ENCODE measurements around the gene HDAC9.

HDAC9 gene

DNA sequence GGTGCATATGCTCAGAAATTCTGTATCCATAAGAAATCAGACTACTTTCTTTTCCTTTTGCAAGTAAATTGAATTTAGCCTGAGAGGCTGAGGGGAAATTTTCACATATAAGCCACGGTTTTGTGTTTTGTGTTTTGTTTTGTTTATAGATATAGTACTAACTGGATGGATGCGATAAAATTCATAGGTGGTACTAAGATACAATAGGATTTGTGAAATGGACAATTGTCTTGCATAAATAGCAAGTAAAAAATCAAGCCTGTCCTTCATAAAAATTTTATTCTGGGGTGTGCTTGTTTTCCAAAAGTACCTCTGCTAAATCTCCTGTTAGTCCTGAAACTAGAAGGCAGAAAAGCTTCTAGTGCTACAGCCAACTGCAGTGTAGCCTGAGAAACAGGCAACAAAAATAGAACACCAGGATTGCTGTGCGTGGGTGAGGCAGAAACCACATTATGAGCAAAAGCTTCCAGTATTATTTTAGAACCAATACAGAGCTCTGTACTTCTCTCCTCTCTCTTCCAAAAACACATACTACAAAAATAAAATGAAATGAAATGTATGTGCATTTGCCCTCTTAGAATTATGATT, 634 bp upstream of the HDAC9 start:
- DNase-seq = no peak

DNA sequence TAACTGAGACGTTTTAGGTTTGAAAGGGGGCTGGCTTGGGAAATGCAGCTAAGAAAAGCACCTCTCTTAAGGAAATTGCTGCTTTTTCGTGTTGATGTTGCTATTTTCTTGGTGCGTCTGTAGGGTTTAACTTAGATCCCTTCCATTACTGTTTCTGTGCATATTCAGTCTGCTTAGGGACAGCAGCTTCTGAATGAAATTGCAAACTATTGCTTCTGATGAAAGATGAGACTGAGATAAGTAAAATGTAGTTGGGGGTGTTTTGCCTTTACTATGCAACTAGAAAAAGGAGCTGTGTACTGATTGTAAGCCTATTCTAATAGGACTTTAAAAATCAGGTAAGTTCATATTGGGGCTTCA, 772 bp downstream of the HDAC9 start:
- DNase-seq = no peak

DNA sequence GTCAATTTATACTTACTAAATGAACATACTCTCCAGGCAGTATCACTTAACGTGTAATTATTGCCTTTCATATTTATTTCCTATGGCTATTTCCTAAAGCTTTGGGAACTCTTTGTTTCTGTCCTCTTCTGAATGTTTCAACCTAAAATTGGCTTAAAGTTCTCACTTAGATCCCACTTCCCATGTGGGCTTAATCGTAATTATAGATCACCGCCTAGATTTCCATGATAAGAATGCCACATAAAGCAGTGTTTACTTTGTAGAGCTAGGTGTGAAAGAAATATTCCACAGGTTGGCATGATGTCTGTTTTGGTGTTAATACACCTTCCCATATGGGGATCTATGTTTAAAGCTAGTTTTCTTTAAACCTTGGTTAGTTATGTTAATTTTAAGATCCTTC, 1.5 kb downstream of the HDAC9 start:
- DNase-seq = no peak

DNA sequence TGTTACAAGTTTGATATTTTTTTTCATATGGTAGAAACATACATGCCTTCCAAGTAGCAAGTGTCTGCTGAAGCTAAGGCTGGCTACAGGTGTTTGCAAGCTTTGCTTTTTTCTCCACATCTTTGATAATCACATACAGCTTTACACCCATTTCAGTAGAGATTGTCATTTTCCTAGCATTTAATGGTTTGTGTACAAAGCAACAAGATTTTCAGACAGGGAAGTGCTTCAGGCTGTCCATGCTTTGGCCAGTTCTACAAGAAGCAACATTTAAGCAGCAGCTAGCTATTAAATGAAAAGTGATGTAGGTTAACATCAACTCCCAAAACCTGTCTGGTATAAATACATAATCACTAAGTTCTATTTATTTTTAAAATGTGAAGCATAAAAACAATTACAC, 2.3 kb downstream of the HDAC9 start:
- no peak for DNase-seq

DNA sequence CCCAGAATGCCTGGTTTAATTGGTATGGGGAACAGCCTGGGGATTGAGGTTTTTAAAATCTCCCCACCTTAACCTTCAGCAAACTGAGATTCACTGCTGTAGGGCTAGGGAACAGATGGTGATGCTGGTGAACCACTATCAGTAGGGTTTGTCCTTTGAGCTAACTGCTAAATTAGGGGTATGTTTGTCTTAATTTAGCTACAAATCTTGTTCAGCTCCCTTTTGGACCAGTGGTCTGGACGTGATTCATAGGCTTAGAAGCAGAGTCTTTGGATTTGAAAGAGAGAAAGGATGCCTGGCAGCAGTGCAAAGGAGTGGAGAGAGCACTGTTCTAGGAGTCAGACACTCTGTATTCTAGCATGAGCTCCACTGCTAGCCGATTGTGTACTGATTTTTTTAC, 2.8 kb downstream of the HDAC9 start:
- no peak for DNase-seq

DNA sequence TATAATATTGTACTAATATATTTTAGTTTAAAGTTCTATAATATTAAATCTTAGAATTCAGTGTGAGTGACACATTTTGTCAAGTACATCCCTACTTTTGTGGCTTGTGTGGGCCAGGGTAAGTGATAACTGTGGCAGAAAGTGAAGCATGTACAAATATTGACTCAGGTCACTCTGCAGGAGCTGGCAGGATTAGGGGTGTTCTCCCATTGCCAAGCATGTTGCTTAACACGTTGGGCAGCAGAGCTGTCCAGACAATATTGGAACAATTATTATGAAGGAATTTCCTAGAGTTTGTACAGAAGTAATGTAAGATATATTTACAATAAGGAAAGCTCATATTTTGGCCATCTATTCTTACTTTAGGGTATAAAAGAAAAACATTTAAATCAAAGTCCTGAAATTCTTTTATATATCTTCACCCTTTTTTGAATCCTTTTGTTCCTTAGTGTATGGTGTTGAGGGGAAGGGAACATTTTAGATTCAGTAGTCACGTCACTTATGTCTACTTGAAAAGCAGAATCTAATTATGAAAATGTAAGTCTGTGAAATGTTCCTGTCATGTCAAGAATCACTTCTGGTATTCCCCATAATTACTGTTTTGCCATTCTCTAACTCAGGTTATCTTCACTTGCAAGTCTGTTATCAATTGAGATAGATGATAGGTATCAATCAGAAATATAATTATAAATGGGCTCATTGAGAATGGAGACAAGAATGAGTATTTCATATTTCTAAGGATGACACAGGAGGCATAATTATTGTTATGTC, 4.0 kb downstream of the HDAC9 start:
- no peak for DNase-seq

DNA sequence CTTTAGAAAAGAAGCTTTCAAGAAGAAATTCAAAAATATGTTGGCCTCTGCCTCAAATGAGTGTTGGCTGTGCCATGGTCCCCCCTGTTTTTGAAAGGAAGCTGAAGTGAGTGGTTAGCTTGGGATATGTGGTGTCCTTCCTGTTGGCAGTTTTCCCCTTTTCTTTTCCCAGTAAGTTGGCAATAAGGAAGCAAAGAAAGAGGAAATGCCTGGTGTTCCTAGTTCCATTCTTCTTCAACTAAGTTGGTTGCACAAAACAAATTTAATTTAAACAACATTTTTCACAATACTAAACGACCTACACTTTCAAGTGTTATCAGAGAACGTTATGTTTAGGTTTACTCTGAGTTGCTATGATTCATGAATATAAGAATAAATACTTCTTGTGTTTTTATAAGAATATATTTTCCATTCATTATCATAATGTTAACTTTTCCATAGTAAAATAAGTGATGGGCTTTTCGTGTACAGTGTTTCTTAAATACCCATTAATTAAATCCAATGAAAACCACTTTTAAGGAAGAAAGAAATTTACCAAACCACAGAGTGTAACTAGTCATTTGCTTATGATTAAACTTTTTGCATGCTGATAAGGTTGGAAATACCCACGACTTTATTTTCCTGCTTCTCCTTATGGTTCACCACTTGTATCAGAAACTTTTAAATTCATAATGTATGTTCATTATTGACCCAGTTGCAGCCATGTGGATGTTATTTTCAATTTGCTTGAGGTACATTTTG, 7.7 kb downstream of the HDAC9 start:
- no peak for DNase-seq

DNA sequence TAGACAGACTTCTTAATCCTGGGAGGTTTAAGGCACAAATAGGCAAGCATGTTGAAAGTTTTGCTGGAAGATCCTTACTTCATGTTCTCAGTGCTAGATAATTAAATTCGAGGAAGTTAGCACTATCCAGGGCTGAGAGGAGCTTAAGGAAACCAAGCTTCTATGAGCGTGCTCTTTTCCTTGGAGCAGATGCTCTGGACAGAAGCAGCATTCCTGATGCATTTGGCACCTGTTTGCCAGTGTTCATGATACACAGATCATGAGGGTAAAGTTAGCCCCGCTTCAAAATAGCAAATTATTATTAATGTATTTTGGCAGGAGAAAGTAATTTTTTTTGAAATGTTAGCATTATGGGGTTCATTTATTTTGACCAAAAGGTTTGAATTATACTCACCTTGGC, 9.4 kb downstream of the HDAC9 start:
- DNase-seq = no peak

DNA sequence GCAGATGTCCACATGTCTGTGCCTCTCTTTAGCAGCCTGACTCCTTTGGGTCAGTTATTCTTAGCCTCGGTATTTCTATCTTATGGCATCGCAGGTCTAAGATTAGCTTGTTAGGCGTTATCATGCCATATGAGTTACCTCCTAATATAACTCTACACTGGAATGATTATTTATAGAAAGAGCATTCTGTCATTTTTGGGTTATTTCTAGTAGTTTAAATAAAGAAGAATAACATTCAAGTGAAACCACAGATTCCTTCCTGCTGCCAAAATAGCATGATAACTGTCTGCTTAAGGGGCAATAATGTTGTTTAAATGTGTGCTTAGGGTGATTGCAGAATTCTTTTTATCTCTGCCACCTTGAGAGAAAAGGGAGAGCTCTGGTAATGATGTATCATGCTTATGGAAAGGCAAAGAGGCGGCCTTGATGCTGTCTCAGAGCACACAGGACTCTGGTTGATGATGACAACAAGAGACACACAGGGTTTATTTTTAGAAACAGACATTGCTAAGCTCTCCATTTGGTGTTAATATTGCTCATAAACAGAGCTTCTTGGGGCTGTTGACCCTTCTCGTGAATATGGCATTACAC, 10.4 kb downstream of the HDAC9 start:
- DNase-seq = no peak

DNA sequence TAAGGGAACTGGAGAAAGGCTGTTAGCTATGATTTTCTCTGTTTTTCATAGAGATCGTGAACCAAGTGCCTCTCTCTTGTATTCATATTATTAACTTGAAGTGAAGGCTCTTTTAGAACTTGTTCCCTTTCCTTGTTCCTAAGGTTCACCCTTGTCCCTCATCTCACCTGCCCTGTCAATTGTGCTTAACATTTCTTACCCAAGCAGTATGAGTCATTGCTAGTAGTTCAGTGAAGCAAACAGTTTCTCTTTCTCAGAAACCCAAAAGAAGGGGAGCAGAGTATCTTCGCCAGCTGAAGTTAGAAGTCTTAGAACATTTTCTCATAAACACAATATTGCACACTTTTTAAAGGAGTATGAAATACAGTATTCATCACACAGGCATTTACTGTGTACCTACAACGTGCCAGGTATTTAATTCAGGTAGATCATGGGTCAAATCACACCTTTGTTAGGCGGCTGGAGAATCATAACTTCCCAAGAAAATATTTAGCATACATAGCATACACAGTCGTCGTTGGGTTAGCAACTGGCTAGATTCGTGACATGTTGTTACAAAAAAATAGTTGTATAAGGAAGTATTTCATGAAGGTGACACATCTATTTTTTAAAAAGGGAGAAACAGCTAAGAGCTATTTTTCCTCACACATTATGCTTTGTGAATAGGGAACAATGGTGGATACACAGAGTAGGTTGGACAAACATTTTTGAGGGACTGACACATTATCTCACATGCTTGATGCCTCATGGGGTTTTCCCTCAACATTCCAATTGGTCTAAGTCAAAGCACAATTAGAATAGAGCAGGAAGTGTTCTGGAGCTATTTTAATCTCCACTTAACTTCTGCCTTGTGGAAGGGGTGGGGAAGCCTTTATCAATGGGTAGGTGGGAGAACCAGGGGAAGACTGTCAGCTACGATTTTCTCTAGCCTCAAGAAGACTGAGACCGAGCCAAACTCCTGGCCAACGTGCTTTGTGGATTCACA, 13.2 kb downstream of the HDAC9 start:
- no peak for DNase-seq

DNA sequence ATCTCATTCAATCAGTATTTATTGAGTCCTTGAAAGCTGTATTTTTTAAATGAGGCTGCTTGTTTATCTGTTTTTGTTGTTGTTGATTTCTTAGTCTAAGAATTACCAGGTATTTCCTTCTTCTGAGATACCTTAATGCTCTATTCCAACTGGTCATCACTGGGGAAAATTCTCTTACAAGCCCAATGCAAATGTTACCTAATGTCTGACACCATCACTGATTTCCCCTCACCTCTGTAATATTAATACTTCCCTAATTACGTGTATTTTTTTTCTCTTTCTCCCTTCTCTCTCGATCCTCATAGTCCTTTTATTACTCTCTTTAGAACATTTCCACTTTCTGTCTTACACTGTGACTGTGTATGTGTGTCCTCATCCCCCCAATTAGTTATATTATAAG, 13.9 kb downstream of the HDAC9 start:
- no peak for DNase-seq

DNA sequence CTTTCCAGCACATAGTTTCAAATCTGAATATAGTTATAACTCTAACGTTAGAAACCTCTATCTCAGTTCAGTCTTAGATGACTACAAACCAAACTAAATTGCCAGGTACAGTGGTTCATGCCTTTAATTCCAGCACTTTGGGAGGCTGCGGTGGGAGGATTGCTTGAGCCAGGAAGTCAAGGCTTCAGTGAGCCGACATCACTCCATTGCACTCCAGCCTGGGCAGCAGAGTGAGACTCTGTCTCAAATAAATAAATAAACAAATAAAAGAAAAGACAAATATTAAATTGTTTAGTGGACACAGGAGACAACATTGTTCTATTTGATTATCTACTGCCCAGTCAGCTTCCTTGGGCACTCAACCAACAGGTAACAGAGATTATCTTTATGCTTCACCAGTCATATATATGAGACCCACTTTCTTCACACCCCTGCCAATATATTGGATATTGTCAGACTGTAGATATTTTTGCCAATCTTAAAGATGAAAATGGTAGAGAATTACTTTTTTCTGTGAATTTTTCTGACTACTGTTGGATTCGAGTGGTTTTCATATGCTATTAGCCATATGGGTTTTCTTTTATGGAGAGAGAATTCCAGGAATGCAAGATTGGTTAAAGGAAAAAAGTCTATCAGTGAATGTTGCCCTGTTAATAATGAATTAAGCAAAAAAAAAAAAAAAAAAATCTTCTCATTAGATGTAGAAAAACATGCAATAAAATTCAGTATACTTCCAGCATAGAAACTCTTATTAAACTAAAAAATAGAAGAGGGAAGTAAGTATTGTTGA, 16.0 kb downstream of the HDAC9 start:
- no peak for DNase-seq

DNA sequence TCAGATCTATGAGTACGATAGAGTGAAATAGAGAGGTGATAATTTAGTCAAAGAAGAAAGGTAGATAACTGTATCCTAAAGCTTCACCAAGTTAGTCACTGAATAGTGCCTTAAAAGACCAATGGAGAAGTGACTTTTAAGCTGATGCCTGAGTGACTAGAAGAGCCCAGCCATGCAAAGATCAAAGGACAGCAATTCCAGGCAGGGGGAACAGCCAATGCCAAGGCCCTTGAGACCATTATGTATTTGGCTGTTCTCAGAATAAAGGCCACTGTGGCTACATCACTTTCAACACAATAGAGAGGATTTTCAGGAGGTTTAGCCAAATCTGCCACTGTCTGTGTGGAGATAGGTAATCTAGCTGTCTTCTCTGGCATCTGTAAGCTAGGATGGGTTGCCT, 17.8 kb downstream of the HDAC9 start:
- DNase-seq = no peak

DNA sequence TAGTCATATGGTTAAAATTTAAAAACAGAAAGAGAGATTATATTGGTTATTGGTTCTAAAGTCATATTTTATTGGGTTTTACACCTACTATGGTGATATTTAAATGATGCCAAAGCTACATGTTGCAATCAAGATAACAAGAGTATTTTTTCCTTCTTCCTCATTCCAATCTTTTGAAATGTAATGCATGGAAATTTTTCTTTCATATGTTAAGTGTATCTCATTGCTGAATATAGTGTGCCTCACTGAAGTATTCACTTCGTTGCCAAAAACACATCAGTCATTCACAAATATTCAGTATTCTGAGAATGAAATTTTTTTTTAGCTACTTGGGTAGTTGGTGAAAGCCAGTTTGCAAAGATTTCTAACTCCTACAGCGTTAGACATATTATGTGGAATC, 19.5 kb downstream of the HDAC9 start:
- DNase-seq = no peak

DNA sequence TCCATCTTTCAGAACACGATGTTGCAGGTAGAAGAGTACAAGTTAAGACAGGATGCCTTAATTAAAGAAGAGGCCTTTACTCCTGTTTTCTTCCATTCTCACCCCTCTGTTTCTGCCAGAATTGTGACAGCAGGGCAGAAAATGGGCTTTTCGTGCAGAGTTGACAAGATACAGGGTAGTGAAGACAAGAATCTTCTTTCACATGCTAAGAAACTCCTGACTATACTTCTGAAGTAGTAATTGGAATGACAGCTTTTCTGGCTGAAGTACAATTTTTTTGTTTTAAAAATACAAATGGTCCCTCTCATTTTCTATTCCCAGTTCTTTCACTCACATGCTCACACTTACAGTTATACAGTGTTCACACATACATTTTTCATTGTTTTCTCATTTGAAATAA, 22.1 kb downstream of the HDAC9 start:
- no peak for DNase-seq

DNA sequence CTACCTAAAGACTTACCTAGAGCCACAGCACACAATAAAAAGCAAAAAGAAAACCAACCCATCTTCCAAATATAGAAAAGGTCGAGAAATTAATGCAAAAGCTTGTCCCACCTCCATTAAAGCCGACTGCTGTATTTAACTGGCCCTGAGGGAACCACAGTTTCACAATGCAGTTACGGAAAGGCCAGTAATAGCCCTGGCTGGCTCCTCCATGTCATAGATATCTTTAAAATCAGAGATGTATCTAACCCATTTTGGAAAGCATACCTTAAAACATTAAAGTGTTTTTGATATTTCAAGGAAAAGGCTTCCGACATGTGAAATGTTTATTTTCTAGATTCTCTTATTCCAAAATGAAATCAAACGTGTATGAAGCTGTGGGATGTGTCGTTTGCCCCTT, 23.0 kb downstream of the HDAC9 start:
- no peak for DNase-seq

DNA sequence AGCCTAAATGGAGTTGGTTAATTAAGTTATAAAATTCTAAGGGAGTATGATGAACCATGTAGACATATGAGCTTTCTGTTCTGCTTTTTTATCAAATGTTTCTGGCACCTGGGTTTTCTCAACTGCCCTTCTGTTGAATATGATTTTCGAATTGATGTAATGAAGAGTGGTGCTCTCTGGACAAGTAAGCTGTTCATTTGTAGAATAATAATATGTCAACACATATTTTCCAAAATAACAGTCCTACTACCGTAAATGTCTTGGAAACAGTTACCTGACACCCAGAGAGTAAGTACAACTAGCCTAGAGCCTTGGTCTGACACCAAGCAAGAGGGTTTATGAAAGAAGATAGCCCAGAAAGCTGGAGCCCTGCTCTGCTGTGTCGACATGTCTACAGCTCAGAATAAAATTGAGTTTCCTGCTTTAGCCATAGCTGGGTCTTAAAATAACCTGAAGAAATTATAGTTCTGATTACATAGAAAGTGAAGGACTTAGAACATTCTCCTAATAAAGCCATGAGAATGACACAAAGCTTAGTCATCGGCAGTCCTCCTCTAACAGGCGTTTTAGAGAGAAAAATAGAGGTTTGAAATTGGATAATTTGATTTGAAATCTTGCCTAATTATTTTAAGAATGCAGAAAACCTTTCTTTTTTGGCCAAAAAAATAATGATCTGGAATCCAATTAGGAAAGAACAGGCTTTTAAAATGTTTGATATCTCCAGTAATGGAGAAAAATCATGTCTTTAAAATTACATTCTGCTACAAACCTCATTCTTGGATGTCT, 25.1 kb downstream of the HDAC9 start:
- DNase-seq = no peak

DNA sequence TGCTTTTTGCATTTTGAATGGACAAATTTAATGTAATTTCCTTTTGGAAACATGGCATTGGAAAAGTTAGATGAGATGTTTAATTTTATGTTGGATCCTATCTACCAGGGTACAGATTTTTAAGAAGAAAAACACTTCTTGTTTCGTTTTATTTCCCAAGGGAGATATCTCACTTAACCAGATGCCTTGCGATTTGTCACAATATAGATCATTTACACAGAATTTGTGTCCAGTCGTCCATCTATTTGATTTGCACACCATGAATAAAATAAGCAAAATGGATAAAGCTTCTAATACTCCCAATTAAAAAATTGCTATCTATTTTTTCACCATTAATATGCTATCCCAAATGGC, 25.7 kb downstream of the HDAC9 start:
- DNase-seq = no peak

DNA sequence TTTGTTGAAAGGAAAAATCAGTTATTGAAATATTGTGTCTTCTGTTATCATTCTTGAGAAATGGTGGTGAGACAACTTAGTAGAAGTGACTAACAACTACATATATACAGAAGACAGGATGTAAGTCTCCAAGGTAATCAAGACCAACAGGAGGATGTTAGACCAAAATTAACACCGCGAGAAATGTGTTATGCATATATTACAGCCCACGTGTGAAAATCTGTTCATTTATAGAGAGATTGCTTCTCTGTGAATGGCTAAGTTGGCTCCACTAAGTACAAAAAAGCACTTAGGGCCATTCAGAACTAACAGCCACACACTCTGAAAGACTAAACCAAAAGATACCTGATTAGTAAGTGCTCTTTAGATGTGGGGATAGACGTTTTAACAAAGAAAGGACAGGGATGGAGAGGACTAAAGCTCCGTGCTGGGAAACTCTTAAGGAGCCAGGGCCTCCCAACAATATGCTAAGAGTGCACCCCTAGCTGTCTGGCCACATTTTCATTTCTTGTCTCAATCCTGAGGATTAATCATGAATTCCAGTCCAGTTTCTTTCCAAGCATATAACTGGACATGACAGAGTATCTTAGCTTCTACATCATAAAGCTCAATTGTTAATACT, 26.5 kb downstream of the HDAC9 start:
- no peak for DNase-seq

DNA sequence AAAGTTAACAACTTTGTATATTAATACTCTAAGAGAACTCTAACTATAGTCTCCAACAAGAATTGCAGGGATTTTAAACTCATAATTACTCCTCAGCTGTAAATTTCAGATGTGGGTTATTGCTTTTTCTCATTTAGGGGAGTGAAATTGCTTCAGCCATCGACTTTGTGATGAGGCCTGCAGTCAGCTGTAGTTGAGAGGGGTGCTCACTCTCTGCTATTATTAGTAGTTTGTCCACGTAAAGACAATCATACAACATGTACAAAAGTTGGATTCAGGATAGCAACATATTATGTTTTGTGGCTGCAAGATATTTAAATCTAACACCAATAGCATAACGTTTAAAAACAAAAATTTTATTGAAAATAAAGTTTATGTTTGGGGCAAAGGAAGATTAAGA, 28.7 kb downstream of the HDAC9 start:
- DNase-seq = no peak
